BJ (cell line): ENCODE results near the gene C1orf50. TPM values are rescaled to one million over a fixed set of nuclear protein-coding genes. Genes with fewer than 3 reads are reported as not detected.

Source experiments
- CTCF ChIA-PET: fragments of 350-600 bp; formaldehyde crosslinking; extraction: SDS; loops from one replicate; lab custom pipeline; 2021; ENCODE audit warnings: antibody characterized with exemption, inconsistent platforms; lab: Yijun Ruan, JAX
- POLR2A ChIA-PET: fragments of 300-600 bp; sonication (Branson Sonifier 250); formaldehyde crosslinking; extraction: SDS; loops from one replicate; lab custom pipeline; 2021; ENCODE audit warnings: antibody characterized with exemption; lab: Charles Lee
- DNase-seq: peaks from one replicate; pipeline ENCODE4 v3.0.0-alpha.2; 2011; ENCODE audit warnings: low read depth
- H3K27me3 ChIP-seq: 2 replicates; pipeline ENCODE4 v1.6.0; 2011; ENCODE audit warnings: low read length; ENCODE audit not compliant: control insufficient read depth, insufficient read depth
- H3K36me3 ChIP-seq: 2 replicates; pipeline ENCODE4 v1.5.1; 2011; ENCODE audit warnings: low read length; ENCODE audit not compliant: control insufficient read depth, insufficient read depth
- H3K4me3 ChIP-seq: 2 replicates; pipeline ENCODE4 v1.5.1; 2011; ENCODE audit warnings: low read depth, mild to moderate bottlenecking, control low read depth, low read length
- polyA plus RNA-seq: library from polyadenylated mRNA; depleted of rRNA; stranded (reverse); fragments of >200 nt; gene quantifications from 2 replicates; pipeline ENCODE4 v1.2.3, GENCODE V29; 2011
- TF ChIP-seq, protein P1 (sequence below): IDR thresholded peaks from 2 replicates; pipeline ENCODE4 v1.5.1; 2011; ENCODE audit warnings: low read depth, mild to moderate bottlenecking, control low read depth, inconsistent platforms, low read length, moderate library complexity; ENCODE audit not compliant: insufficient read depth

C1orf50 gene
- polyA plus RNA-seq, 1 experiment = 2.0 TPM

DNA sequence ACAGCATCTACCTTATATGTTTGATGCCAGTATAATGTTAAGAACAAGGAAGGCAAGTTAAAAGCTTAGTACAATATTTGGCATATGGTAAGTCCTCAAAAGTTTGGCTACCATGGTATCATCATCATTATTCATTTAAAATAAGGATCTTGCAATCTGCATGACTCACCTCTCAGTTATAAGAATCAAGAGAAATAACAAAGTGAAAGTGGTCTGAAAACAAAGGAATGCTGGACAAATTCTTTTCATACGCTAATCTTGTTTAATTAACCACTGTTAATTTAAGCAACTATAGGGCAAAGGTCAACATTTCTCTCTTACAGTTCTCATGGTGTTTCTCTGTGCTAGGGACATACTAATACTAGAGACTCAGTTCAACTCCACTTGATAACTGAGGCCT lies 14.0 kb upstream of the C1orf50 start:
- ChIA-PET CTCF (interaction anchor here (0.5 to 1.5 kb wide), 4 partner anchors 10 to 580 kb away, joined by 3 to 5 read pairs (median 3); no protein-coding TSS in a partner anchor), POLR2A (no interaction called here)
- no peaks in the 10 kb centered on the region for H3K27me3 ChIP-seq
- TF ChIP-seq, protein P1, sequence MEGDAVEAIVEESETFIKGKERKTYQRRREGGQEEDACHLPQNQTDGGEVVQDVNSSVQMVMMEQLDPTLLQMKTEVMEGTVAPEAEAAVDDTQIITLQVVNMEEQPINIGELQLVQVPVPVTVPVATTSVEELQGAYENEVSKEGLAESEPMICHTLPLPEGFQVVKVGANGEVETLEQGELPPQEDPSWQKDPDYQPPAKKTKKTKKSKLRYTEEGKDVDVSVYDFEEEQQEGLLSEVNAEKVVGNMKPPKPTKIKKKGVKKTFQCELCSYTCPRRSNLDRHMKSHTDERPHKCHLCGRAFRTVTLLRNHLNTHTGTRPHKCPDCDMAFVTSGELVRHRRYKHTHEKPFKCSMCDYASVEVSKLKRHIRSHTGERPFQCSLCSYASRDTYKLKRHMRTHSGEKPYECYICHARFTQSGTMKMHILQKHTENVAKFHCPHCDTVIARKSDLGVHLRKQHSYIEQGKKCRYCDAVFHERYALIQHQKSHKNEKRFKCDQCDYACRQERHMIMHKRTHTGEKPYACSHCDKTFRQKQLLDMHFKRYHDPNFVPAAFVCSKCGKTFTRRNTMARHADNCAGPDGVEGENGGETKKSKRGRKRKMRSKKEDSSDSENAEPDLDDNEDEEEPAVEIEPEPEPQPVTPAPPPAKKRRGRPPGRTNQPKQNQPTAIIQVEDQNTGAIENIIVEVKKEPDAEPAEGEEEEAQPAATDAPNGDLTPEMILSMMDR = no peak
- no peak for DNase-seq
- H3K36me3 ChIP-seq = peaks cover 54% of the 10 kb centered on the region
- H3K4me3 ChIP-seq = no peak overlapping the region

DNA sequence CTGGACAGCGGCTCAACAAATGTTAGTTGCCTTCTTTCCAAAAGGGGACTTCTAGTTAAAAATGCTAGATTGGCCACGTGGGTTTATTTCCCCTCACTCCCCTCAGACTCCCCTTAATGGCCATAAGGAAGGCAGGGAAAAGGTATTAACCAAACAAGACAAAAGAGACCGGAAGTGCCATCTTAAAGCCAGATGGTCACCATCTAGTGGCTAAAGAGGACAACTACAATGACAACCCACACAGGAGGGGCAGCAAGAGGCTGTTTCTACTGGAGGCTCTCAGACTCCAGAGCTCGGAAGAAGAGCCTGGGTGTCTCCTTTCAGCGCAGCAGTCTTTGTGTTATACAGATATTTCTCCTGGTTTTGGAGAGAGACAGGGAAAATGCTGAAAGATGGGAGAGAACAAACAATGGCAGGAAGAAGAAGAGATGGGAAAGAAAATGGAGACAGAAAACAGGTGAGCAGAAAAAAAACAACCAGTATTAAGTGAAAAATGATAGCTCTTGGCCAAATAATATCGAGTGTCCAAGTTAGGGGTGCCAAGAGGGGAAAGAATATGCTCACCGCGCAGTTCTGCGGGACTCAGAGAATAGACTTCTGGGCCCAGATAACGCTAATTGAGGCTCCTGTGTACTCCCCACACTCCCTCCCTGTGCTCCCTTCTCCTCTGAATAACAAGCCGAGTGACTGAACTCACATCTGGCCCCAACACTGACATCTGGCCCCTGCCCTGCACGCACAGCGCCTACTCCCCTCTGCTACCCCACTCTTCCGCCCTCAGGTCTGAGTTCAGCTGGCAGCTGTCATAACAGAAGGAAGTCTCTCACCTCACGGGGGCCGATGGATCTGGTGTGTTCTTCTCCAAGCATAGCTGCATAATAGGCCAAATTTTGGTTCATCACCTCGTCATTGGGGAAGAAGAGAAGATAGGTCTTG lies 9.8 kb upstream of the C1orf50 start:
- POLR2A ChIA-PET = no interaction called here
- no peak for DNase-seq
- Histone ChIP-seq H3K36me3 (peaks cover 46% of the 10 kb centered on the region), H3K4me3 (no peak overlapping the region), H3K27me3 (no peaks in the 10 kb centered on the region)
- CTCF ChIA-PET = interaction anchor here (0.6 to 2.7 kb wide), 12 partner anchors 9 to 413 kb away, joined by 3 to 17 read pairs (median 3); partner anchors contain the start of genes C1orf50 and P3H1
- TF ChIP-seq, protein P1 = peak; percentile 80

DNA sequence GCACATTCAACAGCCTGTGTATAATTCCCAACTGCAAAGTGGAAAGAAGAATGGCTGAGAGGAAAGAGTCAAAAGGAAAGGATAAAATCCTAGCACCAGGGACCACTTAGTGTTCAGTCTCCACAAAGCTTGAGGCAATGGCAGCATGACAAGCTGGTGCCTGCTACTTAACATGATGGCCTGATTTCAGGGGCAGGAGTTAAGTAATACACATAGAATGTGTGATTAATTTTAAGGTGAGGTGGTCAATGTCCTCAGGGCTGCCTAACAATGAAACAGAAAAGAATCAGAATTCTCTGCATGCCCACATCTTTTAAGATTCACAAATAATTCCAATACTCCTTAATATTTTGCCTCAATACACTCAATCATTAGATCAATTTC lies 9.2 kb upstream of the C1orf50 start:
- DNase-seq = no peak
- TF ChIP-seq, protein P1 = no peak
- ChIA-PET POLR2A (no interaction called here), CTCF (interaction anchor here (0.8 to 2.7 kb wide), 7 partner anchors 8 to 184 kb away, joined by 3 to 17 read pairs (median 4); partner anchors contain the start of genes C1orf50 and P3H1)
- Histone ChIP-seq H3K27me3 (no peaks in the 10 kb centered on the region), H3K4me3 (no peak overlapping the region), H3K36me3 (peaks cover 47% of the 10 kb centered on the region)

DNA sequence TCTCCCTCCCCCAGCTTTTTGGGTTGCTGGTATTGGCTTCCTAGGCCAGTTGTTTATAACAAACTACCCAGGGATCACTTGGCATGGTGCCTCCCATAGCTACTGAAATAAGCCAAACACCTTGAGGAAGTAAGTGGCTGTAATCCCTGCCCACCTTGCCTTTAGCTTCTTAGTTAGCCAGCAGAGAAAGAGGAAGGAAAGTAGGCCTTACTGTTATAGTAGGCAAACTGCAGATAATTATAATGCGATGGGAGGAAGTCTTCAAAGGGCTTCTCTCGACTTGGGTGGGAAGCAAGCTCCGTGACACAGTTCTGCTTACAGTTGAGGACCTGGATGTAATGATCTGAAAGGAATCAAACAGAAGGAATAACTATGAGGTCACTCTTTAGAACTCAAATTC lies 8.4 kb upstream of the C1orf50 start:
- Histone ChIP-seq H3K4me3 (no peak overlapping the region), H3K27me3 (no peaks in the 10 kb centered on the region), H3K36me3 (peaks cover 47% of the 10 kb centered on the region)
- DNase-seq = no peak
- CTCF ChIA-PET = interaction anchor here (0.8 to 2.7 kb wide), 6 partner anchors 8 to 183 kb away, joined by 3 to 17 read pairs (median 4); partner anchors contain the start of genes C1orf50 and P3H1
- TF ChIP-seq, protein P1 = no peak
- POLR2A ChIA-PET = no interaction called here

DNA sequence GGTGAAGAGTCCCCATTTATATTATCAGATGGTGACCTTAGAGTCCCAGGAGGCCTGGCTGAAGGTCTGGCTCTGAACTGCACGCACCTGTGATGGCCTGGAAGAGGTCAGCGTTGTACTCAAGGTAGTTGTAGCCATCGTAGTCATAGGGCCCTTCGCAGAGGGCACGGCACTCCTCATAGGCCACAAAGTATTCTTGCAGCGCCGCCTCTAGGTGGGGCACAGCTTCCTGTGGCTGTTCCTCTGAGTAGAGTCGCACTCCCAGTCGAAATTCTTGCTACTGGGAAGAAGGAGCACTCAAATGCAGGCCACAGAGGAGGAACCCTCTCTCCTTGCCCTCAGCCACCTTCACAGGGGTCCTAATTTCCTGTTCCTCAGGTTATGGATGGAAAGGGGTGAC lies 7.9 kb upstream of the C1orf50 start:
- TF ChIP-seq, protein P1 = no peak
- POLR2A ChIA-PET = no interaction called here
- H3K27me3 ChIP-seq = no peaks in the 10 kb centered on the region
- peaks cover 44% of the 10 kb centered on the region for H3K36me3 ChIP-seq
- CTCF ChIA-PET = interaction anchor here (0.7 to 1.7 kb wide), 3 partner anchors 20 to 69 kb away, joined by 3 to 4 read pairs (median 3); no protein-coding TSS in a partner anchor
- H3K4me3 ChIP-seq = no peak overlapping the region
- no peak for DNase-seq
